BLaER1 (cell line): Measurements from ENCODE around the gene BIRC7.

ENCODE experiments used
- H3K27ac ChIP-seq: shearing (Covaris generic); formaldehyde crosslinking; 2 replicates; pipeline ENCODE4 v1.8.1; 2022
- H3K27me3 ChIP-seq: shearing (Covaris generic); formaldehyde crosslinking; 2 replicates; pipeline ENCODE4 v1.8.1; 2022
- H3K36me3 ChIP-seq: shearing (Covaris generic); formaldehyde crosslinking; 2 replicates; pipeline ENCODE4 v1.8.1; 2022
- H3K4me1 ChIP-seq: shearing (Covaris generic); formaldehyde crosslinking; 2 replicates; pipeline ENCODE4 v1.8.1; 2022
- H3K4me2 ChIP-seq: shearing (Covaris generic); formaldehyde crosslinking; 2 replicates; pipeline ENCODE4 v1.8.1; 2022
- H3K4me3 ChIP-seq: shearing (Covaris generic); formaldehyde crosslinking; 2 replicates; pipeline ENCODE4 v1.8.1; 2022
- H3K9ac ChIP-seq: shearing (Covaris generic); formaldehyde crosslinking; 2 replicates; pipeline ENCODE4 v1.8.1; 2022
- H3K9me3 ChIP-seq: shearing (Covaris generic); formaldehyde crosslinking; 2 replicates; pipeline ENCODE4 v1.8.1; 2022
- H4K20me1 ChIP-seq: shearing (Covaris generic); formaldehyde crosslinking; 2 replicates; pipeline ENCODE4 v1.8.1; 2022
- Cebpa-rat ChIP-seq: shearing (Covaris generic); IDR thresholded peaks from 2 replicates; pipeline ENCODE4 v1.8.1; 2022

BIRC7 gene

GRCh38 chr20:63205896-63206295 is 29.8 kb upstream of the BIRC7 start:
- H3K4me1 ChIP-seq = peaks cover 25% of the 10 kb centered on the region
- H3K9me3 ChIP-seq = no peaks in the 10 kb centered on the region
- no peak for TF ChIP-seq Cebpa-rat
- no peak overlapping the region for H3K4me2 ChIP-seq
- H3K9ac ChIP-seq = no peak overlapping the region
- peaks cover 100% of the 10 kb centered on the region for H3K36me3 ChIP-seq
- no peak overlapping the region for H3K27ac ChIP-seq
- no peaks in the 10 kb centered on the region for H3K27me3 ChIP-seq
- H4K20me1 ChIP-seq = peaks cover 100% of the 10 kb centered on the region
- H3K4me3 ChIP-seq = no peak overlapping the region

GRCh38 chr20:63206878-63207277 is 28.8 kb upstream of the BIRC7 start:
- H3K4me2 ChIP-seq = no peak overlapping the region
- no peak overlapping the region for H3K9ac ChIP-seq
- no peak for TF ChIP-seq Cebpa-rat
- H3K27ac ChIP-seq = no peak overlapping the region
- peaks cover 100% of the 10 kb centered on the region for H3K36me3 ChIP-seq
- H3K27me3 ChIP-seq = no peaks in the 10 kb centered on the region
- peaks cover 100% of the 10 kb centered on the region for H4K20me1 ChIP-seq
- H3K4me1 ChIP-seq = peaks cover 35% of the 10 kb centered on the region
- H3K9me3 ChIP-seq = no peaks in the 10 kb centered on the region
- no peak overlapping the region for H3K4me3 ChIP-seq

GRCh38 chr20:63208346-63208909 is 27.3 kb upstream of the BIRC7 start:
- no peak overlapping the region for H3K4me3 ChIP-seq
- no peaks in the 10 kb centered on the region for H3K27me3 ChIP-seq
- peaks cover 100% of the 10 kb centered on the region for H3K36me3 ChIP-seq
- TF ChIP-seq Cebpa-rat = no peak
- no peak overlapping the region for H3K9ac ChIP-seq
- H4K20me1 ChIP-seq = peaks cover 100% of the 10 kb centered on the region
- H3K4me1 ChIP-seq = peaks cover 51% of the 10 kb centered on the region
- no peaks in the 10 kb centered on the region for H3K9me3 ChIP-seq
- no peak overlapping the region for H3K4me2 ChIP-seq
- no peak overlapping the region for H3K27ac ChIP-seq

GRCh38 chr20:63210011-63210605 is 25.6 kb upstream of the BIRC7 start:
- Histone ChIP-seq H3K9ac (peak overlapping the region; percentile 53), H3K4me1 (peaks cover 65% of the 10 kb centered on the region), H3K4me2 (peak overlapping the region; percentile 27; the same call in 1 of the 2 replicates), H4K20me1 (peaks cover 100% of the 10 kb centered on the region), H3K27ac (peak overlapping the region; percentile 32; the same call in 1 of the 2 replicates), H3K9me3 (no peaks in the 10 kb centered on the region), H3K4me3 (no peak overlapping the region), H3K27me3 (no peaks in the 10 kb centered on the region), H3K36me3 (peaks cover 100% of the 10 kb centered on the region)
- TF ChIP-seq Cebpa-rat = no peak

GRCh38 chr20:63212393-63212730 is 23.3 kb upstream of the BIRC7 start:
- no peaks in the 10 kb centered on the region for H3K9me3 ChIP-seq
- H3K4me1 ChIP-seq = peaks cover 77% of the 10 kb centered on the region
- H4K20me1 ChIP-seq = peaks cover 85% of the 10 kb centered on the region
- H3K9ac ChIP-seq = peak overlapping the region; percentile 54; the same call in 1 of the 2 replicates
- peaks cover 77% of the 10 kb centered on the region for H3K36me3 ChIP-seq
- H3K27me3 ChIP-seq = no peaks in the 10 kb centered on the region
- TF ChIP-seq Cebpa-rat = no peak
- no peak overlapping the region for H3K4me3 ChIP-seq
- H3K4me2 ChIP-seq = peak overlapping the region; percentile 19; the same call in 1 of the 2 replicates
- H3K27ac ChIP-seq = no peak overlapping the region; the same call in 1 of the 2 replicates

DNA sequence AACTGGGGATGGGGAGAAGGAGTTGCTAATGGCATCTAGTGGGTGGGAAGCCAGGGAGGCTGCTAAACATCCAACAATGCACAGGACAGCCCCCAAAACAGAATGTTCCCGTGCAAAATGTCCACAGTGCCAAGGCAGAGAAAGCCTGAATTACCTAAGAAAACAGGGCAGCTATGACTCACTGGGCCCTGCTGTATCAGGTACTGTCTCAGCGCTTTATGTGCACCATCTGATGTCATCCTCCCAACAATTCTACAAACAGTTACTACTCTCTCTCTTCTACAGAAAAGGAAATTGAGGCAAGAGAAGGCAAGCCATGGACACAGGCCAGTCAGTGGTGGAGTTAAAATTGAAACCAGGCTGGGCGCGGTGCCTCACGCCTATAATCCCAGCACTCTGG is 22.9 kb upstream of the BIRC7 start:
- H3K9ac ChIP-seq = peak overlapping the region; percentile 54; the same call in 1 of the 2 replicates
- peak overlapping the region; percentile 19 for H3K4me2 ChIP-seq
- H4K20me1 ChIP-seq = peaks cover 80% of the 10 kb centered on the region
- no peaks in the 10 kb centered on the region for H3K27me3 ChIP-seq
- H3K4me1 ChIP-seq = peaks cover 81% of the 10 kb centered on the region
- no peak overlapping the region; the same call in 1 of the 2 replicates for H3K27ac ChIP-seq
- H3K9me3 ChIP-seq = no peaks in the 10 kb centered on the region
- no peak overlapping the region for H3K4me3 ChIP-seq
- peaks cover 73% of the 10 kb centered on the region for H3K36me3 ChIP-seq
- TF ChIP-seq Cebpa-rat = no peak

DNA sequence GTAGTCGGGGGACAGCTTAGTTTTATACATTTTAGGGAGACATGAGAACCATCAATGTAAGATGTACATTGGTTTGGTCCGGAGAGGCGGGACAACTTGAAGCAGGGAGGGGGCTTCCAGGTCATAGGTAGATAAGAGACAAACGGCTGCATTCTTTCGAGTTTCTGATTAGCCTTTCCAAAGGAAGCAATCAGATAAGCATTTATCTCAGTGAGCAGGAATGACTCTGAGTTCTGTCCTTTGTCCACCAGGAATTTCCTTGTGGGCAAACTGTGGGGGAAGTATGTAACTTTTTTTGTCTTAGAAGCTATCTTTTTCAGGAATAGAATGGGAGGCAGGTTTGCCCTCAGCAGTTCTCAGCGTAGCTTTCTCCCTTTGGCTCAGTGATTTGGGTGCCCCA is 21.2 kb upstream of the BIRC7 start:
- H3K9ac ChIP-seq = peak overlapping the region; percentile 98; the same call in 1 of the 2 replicates
- peak overlapping the region; percentile 96 for H3K4me3 ChIP-seq
- peaks cover 56% of the 10 kb centered on the region for H3K36me3 ChIP-seq
- no peaks in the 10 kb centered on the region for H3K27me3 ChIP-seq
- peak overlapping the region; percentile 90 for H3K4me2 ChIP-seq
- peaks cover 63% of the 10 kb centered on the region for H4K20me1 ChIP-seq
- TF ChIP-seq Cebpa-rat = no peak
- no peaks in the 10 kb centered on the region for H3K9me3 ChIP-seq
- H3K27ac ChIP-seq = no peak overlapping the region
- peaks cover 72% of the 10 kb centered on the region for H3K4me1 ChIP-seq

- peaks cover 55% of the 10 kb centered on the region for H4K20me1 ChIP-seq
- peak overlapping the region; percentile 98 for H3K9ac ChIP-seq
- no peaks in the 10 kb centered on the region for H3K27me3 ChIP-seq
- peaks cover 63% of the 10 kb centered on the region for H3K4me1 ChIP-seq
- H3K4me3 ChIP-seq = peak overlapping the region; percentile 96
- H3K36me3 ChIP-seq = peaks cover 47% of the 10 kb centered on the region
- peak overlapping the region; percentile 90 for H3K4me2 ChIP-seq
- H3K9me3 ChIP-seq = no peaks in the 10 kb centered on the region
- TF ChIP-seq Cebpa-rat = no peak
- peak overlapping the region; percentile 97 for H3K27ac ChIP-seq
Observed at GRCh38 chr20:63215101-63216040, 20.3 kb upstream of the BIRC7 start.

GRCh38 chr20:63216041-63216848 is 19.5 kb upstream of the BIRC7 start, which contains the start of gene YTHDF1:
YTHDF1 (minus strand) TSS chr20:63216131; CDS start chr20:63215892, 239 bp downstream.
- Histone ChIP-seq H4K20me1 (peaks cover 46% of the 10 kb centered on the region), H3K4me1 (peaks cover 55% of the 10 kb centered on the region), H3K27me3 (no peaks in the 10 kb centered on the region), H3K9me3 (no peaks in the 10 kb centered on the region), H3K27ac (peak within 1 kb of the TSS; percentile 97), H3K4me2 (peak within 1 kb of the TSS; percentile 90), H3K4me3 (peak within 1 kb of the TSS; percentile 96), H3K36me3 (peaks cover 38% of the 10 kb centered on the region), H3K9ac (peak within 1 kb of the TSS; percentile 98)
- TF ChIP-seq Cebpa-rat = no peak
